HG02970 (cell line): ENCODE measurements around the gene FYN.

Experiments
- ATAC-seq: cut with Tn5 transposase; IDR thresholded peaks from one replicate; pipeline ENCODE4 v1.9.1; 2021; ENCODE audit warnings: mild to moderate bottlenecking, moderate library complexity, moderate number of reproducible peaks; ENCODE audit not compliant: unreplicated experiment, low FRiP score

Gene FYN

GRCh38 chr6:111759836-111760785 is 113.1 kb downstream of the FYN start:
- ATAC-seq: no peak

GRCh38 chr6:111759331-111759835 is 113.9 kb downstream of the FYN start:
- ATAC-seq: no peak

GRCh38 chr6:111758608-111759329 is 114.5 kb downstream of the FYN start:
- ATAC-seq: no peak

- ATAC-seq: no peak
Measured at GRCh38 chr6:111757342-111757741, 115.9 kb downstream of the FYN start.

GRCh38 chr6:111754423-111754822 is 118.8 kb downstream of the FYN start:
- ATAC-seq: no peak

GRCh38 chr6:111753573-111753972 is 119.7 kb downstream of the FYN start:
- ATAC-seq: no peak

- no peak for ATAC-seq
Measured at GRCh38 chr6:111752476-111752875, 120.8 kb downstream of the FYN start.

- no peak for ATAC-seq
Measured at GRCh38 chr6:111750753-111751673, 122.2 kb downstream of the FYN start.

- ATAC-seq: no peak
Measured at GRCh38 chr6:111750153-111750552, 123.1 kb downstream of the FYN start.

- ATAC-seq: no peak
Measured at GRCh38 chr6:111748231-111748647, 125.0 kb downstream of the FYN start.

GRCh38 chr6:111747829-111748228 is 125.4 kb downstream of the FYN start:
- ATAC-seq: no peak

- ATAC-seq: no peak
Measured at GRCh38 chr6:111747396-111747795, 125.9 kb downstream of the FYN start.

GRCh38 chr6:111746983-111747382 is 126.3 kb downstream of the FYN start:
- no peak for ATAC-seq

GRCh38 chr6:111745636-111746035 is 127.6 kb downstream of the FYN start:
- no peak for ATAC-seq

- no peak for ATAC-seq
Measured at GRCh38 chr6:111745186-111745585, 128.1 kb downstream of the FYN start.

GRCh38 chr6:111743862-111744692 is 129.2 kb downstream of the FYN start:
- ATAC-seq: no peak

- ATAC-seq: no peak
Measured at GRCh38 chr6:111743360-111743759, 129.9 kb downstream of the FYN start.

- ATAC-seq: no peak
Measured at GRCh38 chr6:111741177-111741952, 131.9 kb downstream of the FYN start.

- ATAC-seq: no peak
Measured at GRCh38 chr6:111740506-111740905, 132.7 kb downstream of the FYN start.
